GM21360 (cell line): ENCODE measurements around the gene TRNP1.
A peak's percentile ranks its signal among the peaks of the same experiment; 100 is the strongest.
"Not testable (repeated sequence)": the region's sequence is repeated elsewhere in the genome, so short reads cannot be mapped to it uniquely, and the experiment has no call there.

Source experiments
- ATAC-seq: cut with Tn5 transposase; IDR thresholded peaks from one replicate; pipeline ENCODE4 v1.9.1; 2021; ENCODE audit warnings: mild to moderate bottlenecking, moderate library complexity; ENCODE audit not compliant: unreplicated experiment

The TRNP1 gene

GRCh38 chr1:26972390-26972789, 21.1 kb upstream of the TRNP1 start:
- no peak for ATAC-seq

- no peak for ATAC-seq
Measured at GRCh38 chr1:26972821-26973220, 20.7 kb upstream of the TRNP1 start.

GRCh38 chr1:26976621-26977510, 16.6 kb upstream of the TRNP1 start:
- ATAC-seq, result no peak

- ATAC-seq, result no peak
Measured at GRCh38 chr1:26978901-26979300, 14.6 kb upstream of the TRNP1 start.

- ATAC-seq, result no peak
Measured at GRCh38 chr1:26981146-26981846, 12.2 kb upstream of the TRNP1 start.

- no peak for ATAC-seq
Measured at GRCh38 chr1:26983863-26984262, 9.6 kb upstream of the TRNP1 start.

- no peak for ATAC-seq
Measured at GRCh38 chr1:26984291-26984690, 9.2 kb upstream of the TRNP1 start.

GRCh38 chr1:26986658-26987057, 6.8 kb upstream of the TRNP1 start:
- ATAC-seq, result no peak

GRCh38 chr1:26989403-26990109, 3.9 kb upstream of the TRNP1 start:
- not testable (repeated sequence) for ATAC-seq

- no peak for ATAC-seq
Measured at GRCh38 chr1:26991310-26992116, 2.0 kb upstream of the TRNP1 start.

GRCh38 chr1:26994020-26994786, 711 bp downstream of the TRNP1 start:
- peak; percentile 24 for ATAC-seq

- ATAC-seq, result no peak
Measured at GRCh38 chr1:26994787-26995517, 1.5 kb downstream of the TRNP1 start.

GRCh38 chr1:26996024-26996423, 2.5 kb downstream of the TRNP1 start:
- no peak for ATAC-seq

- no peak for ATAC-seq
Measured at GRCh38 chr1:26996665-26997064, 3.2 kb downstream of the TRNP1 start.

GRCh38 chr1:26998429-26999300, 5.2 kb downstream of the TRNP1 start:
- ATAC-seq, result no peak

GRCh38 chr1:26999440-26999987, 6.0 kb downstream of the TRNP1 start:
- ATAC-seq, result no peak

GRCh38 chr1:27000090-27000816, 6.8 kb downstream of the TRNP1 start:
- no peak for ATAC-seq
